ENCODE data around the gene SLC22A31. TPM values are rescaled to one million over a fixed set of nuclear protein-coding genes. Genes with fewer than 3 reads are reported as not detected.

The SLC22A31 gene
- total and polyA plus RNA-seq, 2 experiments from 2014 or later, result 2.1 to 13.8 TPM

DNA sequence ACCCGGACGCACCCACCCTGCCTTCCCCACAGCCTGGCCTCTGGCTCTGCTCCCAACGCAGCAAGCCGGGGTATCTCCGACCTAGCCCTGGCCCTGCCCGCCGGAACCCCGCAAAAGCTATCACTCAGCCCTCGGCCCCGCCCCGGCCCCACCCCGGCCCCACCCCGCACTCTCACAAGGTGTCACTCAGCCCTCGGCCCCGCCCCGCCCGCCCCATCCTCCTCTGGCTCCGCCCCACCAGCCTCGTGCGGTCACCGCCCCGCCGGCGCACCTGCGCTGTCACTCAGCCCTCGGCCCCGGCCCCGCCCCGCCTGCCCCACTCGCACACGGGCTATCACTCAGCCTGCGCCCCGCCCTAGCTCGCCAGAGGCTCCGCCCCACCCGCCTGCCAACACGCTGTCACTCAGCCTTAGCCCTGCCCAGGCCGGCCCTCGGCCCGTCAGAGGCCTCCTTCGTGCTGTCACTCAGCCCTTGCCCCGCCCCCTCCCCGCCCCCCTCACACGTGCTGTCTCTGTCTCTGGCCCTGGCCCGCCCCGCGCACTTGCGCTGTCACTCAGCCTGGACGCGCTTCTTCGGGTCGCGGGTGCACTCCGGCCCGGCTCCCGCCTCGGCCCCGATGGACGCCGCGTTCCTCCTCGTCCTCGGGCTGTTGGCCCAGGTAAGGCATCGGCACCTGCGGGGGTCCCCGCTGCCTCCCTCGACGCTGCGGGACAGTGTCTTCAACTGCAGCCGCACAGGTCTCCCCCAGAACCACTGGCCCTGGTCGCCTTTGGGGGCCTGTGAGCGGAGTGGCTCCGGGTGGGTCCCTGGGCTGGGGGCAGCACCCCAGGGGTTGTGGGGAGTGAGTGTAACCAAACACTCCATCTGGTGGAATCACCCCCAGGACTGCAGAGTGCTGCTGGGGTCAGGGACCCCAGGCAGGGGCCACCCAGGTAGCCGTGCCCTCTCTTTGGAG is 28.8 kb downstream of the SLC22A31 start, which contains the start of gene CDH15:
CDH15 (plus strand) TSS at position 533 of the 955 bp plus-strand sequence; CDS start at position 617, 84 bp downstream.
- H4K20me1 ChIP-seq (replicated peaks; ENCODE audit: insufficient read depth), result no peaks in the 10 kb centered on the region
- peak within 1 kb of the TSS; percentile 64 for H3K4me3 ChIP-seq
- no peaks in the 10 kb centered on the region for H3K79me2 ChIP-seq (replicated peaks; ENCODE audit: insufficient read depth)
- Mint-ChIP-seq H3K9me3 (no peaks in the 10 kb centered on the region), H3K27me3 (ENCODE audit: insufficient read depth, low read depth, poor library complexity) (peaks cover 12% of the 10 kb centered on the region), H3K4me3 (peak within 1 kb of the TSS; percentile 73), H3K4me1 (peaks cover 16% of the 10 kb centered on the region), H3K36me3 (ENCODE audit: low read depth) (no peaks in the 10 kb centered on the region), H3K27ac (no peak within 1 kb of the TSS)
- DNase-seq (ENCODE audit: low spot score) (peak; percentile 98), ATAC-seq (peak; percentile 46)
- peak within 1 kb of the TSS; percentile 87 for H3K4me2 ChIP-seq
- H3K36me3 ChIP-seq (ENCODE audit: insufficient read depth), result no peaks in the 10 kb centered on the region
- H2AFZ ChIP-seq, result peak within 1 kb of the TSS; percentile 90; the same call in 1 of the 2 replicates
- no peak within 1 kb of the TSS for H3K27ac ChIP-seq (ENCODE audit: low read depth)
- H3K9me2 ChIP-seq (ENCODE audit: insufficient read depth), result no peaks in the 10 kb centered on the region
- TF ChIP-seq CREB1 (CRISPR knock-in tag; IDR thresholded peaks at IDR 0.05; ENCODE audit: low read depth), result 0 out of 2 replicates have a peak, but pooled peaks have one; percentile 3
- TF ChIP-seq NANOG (IDR thresholded peaks at IDR 0.05; ENCODE audit: borderline replicate concordance), result no peak
- no peaks in the 10 kb centered on the region for H3F3A ChIP-seq (replicated peaks; ENCODE audit: low read depth)
- H3K27me3 ChIP-seq (ENCODE audit: insufficient read depth), result no peaks in the 10 kb centered on the region
- H3K4me1 ChIP-seq (ENCODE audit: insufficient read depth), result peaks cover 12% of the 10 kb centered on the region

DNA sequence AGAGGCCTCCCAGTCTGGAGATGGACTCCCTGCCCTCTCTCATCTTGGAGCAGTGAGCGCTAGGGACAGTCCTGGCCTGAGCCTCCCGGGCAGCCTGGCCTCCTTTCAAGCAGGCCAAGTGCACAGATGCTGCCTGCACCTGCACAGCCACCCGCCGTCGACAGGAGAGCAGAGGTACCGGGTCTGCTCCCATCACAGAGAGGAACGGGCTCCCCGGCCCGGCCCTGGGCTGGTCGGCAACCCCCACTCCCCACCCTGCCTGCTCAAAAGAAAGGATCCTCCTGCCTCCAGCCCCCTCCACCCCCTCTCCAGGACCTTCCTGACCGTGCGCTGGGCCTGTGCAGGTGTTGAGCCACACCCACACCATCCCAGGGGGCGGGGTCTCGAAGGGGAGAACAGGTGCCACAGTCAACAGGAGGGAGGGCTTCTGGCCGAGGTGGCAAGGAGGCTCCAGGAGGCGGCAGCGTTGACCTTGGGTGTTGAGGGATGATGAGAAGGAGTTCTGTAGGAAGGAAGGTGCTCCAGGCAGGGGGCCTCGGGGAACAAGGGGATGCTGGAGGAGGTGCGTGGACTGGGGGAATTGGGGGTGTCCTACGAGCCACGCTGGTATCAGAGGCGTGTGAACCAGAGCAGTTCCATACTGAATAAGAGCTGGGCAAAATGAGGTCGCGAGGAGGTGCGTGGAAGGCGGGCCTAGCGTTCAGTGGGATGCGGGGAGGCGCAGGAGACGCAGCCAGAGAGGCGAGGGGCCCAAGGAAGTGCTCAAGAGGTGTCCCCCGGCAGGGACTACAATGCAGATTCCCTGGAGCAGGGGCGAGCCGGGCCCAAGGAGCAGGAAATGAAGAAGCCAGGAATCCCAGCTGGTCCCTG is 29.8 kb downstream of the SLC22A31 start:
- Histone ChIP-seq H3K9me2 (ENCODE audit: insufficient read depth) (no peaks in the 10 kb centered on the region), H3F3A (replicated peaks; ENCODE audit: low read depth) (no peaks in the 10 kb centered on the region), H3K36me3 (ENCODE audit: insufficient read depth) (no peaks in the 10 kb centered on the region), H3K79me2 (replicated peaks; ENCODE audit: insufficient read depth) (no peaks in the 10 kb centered on the region), H3K27ac (ENCODE audit: low read depth) (no peak overlapping the region), H3K27me3 (ENCODE audit: insufficient read depth) (no peaks in the 10 kb centered on the region), H4K20me1 (replicated peaks; ENCODE audit: insufficient read depth) (no peaks in the 10 kb centered on the region), H3K4me2 (peak overlapping the region; percentile 84), H3K4me1 (ENCODE audit: insufficient read depth) (peaks cover 12% of the 10 kb centered on the region), H3K4me3 (peak overlapping the region; percentile 64), H2AFZ (peak overlapping the region; percentile 90; the same call in 1 of the 2 replicates)
- H3K27ac Mint-ChIP-seq, result no peak overlapping the region
- no peaks in the 10 kb centered on the region for H3K9me3 Mint-ChIP-seq
- no peaks in the 10 kb centered on the region for H3K36me3 Mint-ChIP-seq (ENCODE audit: low read depth)
- peak overlapping the region; percentile 73 for H3K4me3 Mint-ChIP-seq
- H3K27me3 Mint-ChIP-seq (ENCODE audit: insufficient read depth, low read depth, poor library complexity), result peaks cover 12% of the 10 kb centered on the region
- DNase-seq (ENCODE audit: low spot score), result peak; percentile 91
- peak; percentile 47 for ATAC-seq
- peaks cover 16% of the 10 kb centered on the region for H3K4me1 Mint-ChIP-seq
- TF ChIP-seq, protein P1, sequence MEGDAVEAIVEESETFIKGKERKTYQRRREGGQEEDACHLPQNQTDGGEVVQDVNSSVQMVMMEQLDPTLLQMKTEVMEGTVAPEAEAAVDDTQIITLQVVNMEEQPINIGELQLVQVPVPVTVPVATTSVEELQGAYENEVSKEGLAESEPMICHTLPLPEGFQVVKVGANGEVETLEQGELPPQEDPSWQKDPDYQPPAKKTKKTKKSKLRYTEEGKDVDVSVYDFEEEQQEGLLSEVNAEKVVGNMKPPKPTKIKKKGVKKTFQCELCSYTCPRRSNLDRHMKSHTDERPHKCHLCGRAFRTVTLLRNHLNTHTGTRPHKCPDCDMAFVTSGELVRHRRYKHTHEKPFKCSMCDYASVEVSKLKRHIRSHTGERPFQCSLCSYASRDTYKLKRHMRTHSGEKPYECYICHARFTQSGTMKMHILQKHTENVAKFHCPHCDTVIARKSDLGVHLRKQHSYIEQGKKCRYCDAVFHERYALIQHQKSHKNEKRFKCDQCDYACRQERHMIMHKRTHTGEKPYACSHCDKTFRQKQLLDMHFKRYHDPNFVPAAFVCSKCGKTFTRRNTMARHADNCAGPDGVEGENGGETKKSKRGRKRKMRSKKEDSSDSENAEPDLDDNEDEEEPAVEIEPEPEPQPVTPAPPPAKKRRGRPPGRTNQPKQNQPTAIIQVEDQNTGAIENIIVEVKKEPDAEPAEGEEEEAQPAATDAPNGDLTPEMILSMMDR (conservative IDR thresholded peaks at IDR 0.05; ENCODE audit: low read depth in 2 of 2), result peak; percentile 14 to 56; a peak in 2 of 4 replicates
- TF ChIP-seq, protein P2, sequence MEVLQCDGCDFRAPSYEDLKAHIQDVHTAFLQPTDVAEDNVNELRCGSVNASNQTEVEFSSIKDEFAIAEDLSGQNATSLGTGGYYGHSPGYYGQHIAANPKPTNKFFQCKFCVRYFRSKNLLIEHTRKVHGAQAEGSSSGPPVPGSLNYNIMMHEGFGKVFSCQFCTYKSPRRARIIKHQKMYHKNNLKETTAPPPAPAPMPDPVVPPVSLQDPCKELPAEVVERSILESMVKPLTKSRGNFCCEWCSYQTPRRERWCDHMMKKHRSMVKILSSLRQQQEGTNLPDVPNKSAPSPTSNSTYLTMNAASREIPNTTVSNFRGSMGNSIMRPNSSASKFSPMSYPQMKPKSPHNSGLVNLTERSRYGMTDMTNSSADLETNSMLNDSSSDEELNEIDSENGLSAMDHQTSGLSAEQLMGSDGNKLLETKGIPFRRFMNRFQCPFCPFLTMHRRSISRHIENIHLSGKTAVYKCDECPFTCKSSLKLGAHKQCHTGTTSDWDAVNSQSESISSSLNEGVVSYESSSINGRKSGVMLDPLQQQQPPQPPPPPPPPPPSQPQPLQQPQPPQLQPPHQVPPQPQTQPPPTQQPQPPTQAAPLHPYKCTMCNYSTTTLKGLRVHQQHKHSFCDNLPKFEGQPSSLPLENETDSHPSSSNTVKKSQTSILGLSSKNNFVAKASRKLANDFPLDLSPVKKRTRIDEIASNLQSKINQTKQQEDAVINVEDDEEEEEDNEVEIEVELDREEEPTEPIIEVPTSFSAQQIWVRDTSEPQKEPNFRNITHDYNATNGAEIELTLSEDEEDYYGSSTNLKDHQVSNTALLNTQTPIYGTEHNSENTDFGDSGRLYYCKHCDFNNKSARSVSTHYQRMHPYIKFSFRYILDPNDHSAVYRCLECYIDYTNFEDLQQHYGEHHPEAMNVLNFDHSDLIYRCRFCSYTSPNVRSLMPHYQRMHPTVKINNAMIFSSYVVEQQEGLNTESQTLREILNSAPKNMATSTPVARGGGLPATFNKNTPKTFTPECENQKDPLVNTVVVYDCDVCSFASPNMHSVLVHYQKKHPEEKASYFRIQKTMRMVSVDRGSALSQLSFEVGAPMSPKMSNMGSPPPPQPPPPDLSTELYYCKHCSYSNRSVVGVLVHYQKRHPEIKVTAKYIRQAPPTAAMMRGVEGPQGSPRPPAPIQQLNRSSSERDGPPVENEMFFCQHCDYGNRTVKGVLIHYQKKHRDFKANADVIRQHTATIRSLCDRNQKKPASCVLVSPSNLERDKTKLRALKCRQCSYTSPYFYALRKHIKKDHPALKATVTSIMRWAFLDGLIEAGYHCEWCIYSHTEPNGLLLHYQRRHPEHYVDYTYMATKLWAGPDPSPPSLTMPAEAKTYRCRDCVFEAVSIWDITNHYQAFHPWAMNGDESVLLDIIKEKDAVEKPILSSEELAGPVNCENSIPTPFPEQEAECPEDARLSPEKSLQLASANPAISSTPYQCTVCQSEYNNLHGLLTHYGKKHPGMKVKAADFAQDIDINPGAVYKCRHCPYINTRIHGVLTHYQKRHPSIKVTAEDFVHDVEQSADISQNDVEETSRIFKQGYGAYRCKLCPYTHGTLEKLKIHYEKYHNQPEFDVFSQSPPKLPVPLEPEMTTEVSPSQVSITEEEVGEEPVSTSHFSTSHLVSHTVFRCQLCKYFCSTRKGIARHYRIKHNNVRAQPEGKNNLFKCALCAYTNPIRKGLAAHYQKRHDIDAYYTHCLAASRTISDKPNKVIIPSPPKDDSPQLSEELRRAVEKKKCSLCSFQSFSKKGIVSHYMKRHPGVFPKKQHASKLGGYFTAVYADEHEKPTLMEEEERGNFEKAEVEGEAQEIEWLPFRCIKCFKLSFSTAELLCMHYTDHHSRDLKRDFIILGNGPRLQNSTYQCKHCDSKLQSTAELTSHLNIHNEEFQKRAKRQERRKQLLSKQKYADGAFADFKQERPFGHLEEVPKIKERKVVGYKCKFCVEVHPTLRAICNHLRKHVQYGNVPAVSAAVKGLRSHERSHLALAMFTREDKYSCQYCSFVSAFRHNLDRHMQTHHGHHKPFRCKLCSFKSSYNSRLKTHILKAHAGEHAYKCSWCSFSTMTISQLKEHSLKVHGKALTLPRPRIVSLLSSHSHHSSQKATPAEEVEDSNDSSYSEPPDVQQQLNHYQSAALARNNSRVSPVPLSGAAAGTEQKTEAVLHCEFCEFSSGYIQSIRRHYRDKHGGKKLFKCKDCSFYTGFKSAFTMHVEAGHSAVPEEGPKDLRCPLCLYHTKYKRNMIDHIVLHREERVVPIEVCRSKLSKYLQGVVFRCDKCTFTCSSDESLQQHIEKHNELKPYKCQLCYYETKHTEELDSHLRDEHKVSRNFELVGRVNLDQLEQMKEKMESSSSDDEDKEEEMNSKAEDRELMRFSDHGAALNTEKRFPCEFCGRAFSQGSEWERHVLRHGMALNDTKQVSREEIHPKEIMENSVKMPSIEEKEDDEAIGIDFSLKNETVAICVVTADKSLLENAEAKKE (CRISPR knock-in tag; IDR thresholded peaks at IDR 0.05), result no peak
- TF ChIP-seq ZNF331 (CRISPR knock-in tag; IDR thresholded peaks at IDR 0.05; ENCODE audit: low read depth), result no peak
- no peak for TF ChIP-seq POLR2AphosphoS5 (IDR thresholded peaks at IDR 0.05; ENCODE audit: low read depth)
- no peak for TF ChIP-seq STAT1 (IDR thresholded peaks at IDR 0.05; ENCODE audit: unreplicated experiment)
- TF ChIP-seq EZH2 (IDR thresholded peaks at IDR 0.05; ENCODE audit: low read depth, unreplicated experiment), result no peak
- TF ChIP-seq, protein P3, sequence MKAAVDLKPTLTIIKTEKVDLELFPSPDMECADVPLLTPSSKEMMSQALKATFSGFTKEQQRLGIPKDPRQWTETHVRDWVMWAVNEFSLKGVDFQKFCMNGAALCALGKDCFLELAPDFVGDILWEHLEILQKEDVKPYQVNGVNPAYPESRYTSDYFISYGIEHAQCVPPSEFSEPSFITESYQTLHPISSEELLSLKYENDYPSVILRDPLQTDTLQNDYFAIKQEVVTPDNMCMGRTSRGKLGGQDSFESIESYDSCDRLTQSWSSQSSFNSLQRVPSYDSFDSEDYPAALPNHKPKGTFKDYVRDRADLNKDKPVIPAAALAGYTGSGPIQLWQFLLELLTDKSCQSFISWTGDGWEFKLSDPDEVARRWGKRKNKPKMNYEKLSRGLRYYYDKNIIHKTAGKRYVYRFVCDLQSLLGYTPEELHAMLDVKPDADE (IDR thresholded peaks at IDR 0.05), result no peak

Data from GM23338 (cell line).